ENCODE results near the gene CYTH2.

Gene CYTH2

DNA sequence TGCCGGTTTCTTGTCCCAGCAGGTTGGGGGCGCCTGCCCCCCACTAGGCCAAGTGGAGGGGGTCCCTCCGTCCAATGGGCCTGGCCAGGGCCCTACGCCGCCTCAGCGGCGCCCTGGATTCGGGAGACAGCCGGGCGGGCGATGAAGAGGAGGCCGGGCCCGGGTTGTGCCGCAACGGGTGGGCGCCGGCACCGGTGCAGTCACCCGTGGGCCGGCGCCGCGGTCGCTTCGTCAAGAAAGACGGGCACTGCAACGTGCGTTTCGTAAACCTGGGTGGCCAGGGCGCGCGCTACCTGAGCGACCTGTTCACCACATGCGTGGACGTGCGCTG is 7.6 kb upstream of the CYTH2 start:
- Histone ChIP-seq H3K27me3 (ENCODE audit: insufficient read depth, low read length, poor library complexity) (no peaks in the 10 kb centered on the region), H4K5ac (ENCODE audit: low read length) (no peak overlapping the region), H3K18ac (ENCODE audit: low read length) (no peak overlapping the region), H3K9ac (ENCODE audit: low read length) (no peak overlapping the region), H3K4ac (ENCODE audit: low read depth, low read length) (no peak overlapping the region), H3K36me3 (ENCODE audit: control insufficient read depth, insufficient read depth, low read length) (no peaks in the 10 kb centered on the region), H3K23ac (ENCODE audit: low read length) (no peak overlapping the region), H3K56ac (ENCODE audit: low read length) (no peak overlapping the region), H4K8ac (ENCODE audit: low read depth, low read length) (no peak overlapping the region), H2BK5ac (ENCODE audit: low read length) (no peak overlapping the region), H3K79me1 (ENCODE audit: low read length) (no peaks in the 10 kb centered on the region), H2BK120ac (ENCODE audit: low read depth, low read length) (no peak overlapping the region), H3K4me1 (ENCODE audit: control insufficient read depth, low read depth, low read length) (no peaks in the 10 kb centered on the region), H2AK5ac (ENCODE audit: low read length) (no peak overlapping the region), H3K79me2 (ENCODE audit: control insufficient read depth, insufficient read depth, low read length) (no peaks in the 10 kb centered on the region), H3K27ac (ENCODE audit: low read depth, low read length) (no peak overlapping the region), H2BK15ac (replicated peaks; ENCODE audit: low read depth) (no peak overlapping the region), H3K4me2 (ENCODE audit: low read length) (no peak overlapping the region), H3K4me3 (ENCODE audit: low read length) (no peak overlapping the region)
- WGBS (ENCODE audit: extremely low coverage, insufficient coverage, low lambda C conversion rate), result no CpG with 5 or more reads among the region's 36 CpGs
- no peak for DNase-seq

DNA sequence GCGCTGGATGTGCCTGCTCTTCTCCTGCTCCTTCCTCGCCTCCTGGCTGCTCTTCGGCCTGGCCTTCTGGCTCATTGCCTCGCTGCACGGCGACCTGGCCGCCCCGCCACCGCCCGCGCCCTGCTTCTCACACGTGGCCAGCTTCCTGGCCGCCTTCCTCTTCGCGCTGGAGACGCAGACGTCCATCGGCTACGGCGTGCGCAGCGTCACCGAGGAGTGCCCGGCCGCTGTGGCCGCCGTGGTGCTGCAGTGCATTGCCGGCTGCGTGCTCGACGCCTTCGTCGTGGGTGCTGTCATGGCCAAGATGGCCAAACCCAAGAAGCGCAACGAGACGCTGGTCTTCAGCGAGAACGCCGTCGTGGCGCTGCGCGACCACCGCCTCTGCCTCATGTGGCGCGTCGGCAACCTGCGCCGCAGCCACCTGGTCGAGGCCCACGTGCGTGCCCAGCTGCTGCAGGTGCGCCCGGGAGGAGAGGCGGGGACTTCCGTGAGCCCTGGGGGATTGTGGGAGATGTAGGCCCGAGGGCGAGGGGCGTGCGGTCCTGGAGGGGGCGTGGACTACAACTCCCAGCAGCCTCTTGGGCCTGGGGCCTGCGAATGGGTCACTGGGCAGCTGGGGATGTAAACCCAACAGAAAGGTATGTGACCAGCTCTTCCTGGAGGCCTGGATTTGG is 7.0 kb upstream of the CYTH2 start:
- H4K5ac ChIP-seq (ENCODE audit: low read length), result no peak overlapping the region
- H3K79me2 ChIP-seq (ENCODE audit: control insufficient read depth, insufficient read depth, low read length), result no peaks in the 10 kb centered on the region
- no peak overlapping the region for H3K18ac ChIP-seq (ENCODE audit: low read length)
- H2BK5ac ChIP-seq (ENCODE audit: low read length), result no peak overlapping the region
- no peak overlapping the region for H3K4me3 ChIP-seq (ENCODE audit: low read length)
- H3K4me1 ChIP-seq (ENCODE audit: control insufficient read depth, low read depth, low read length), result no peaks in the 10 kb centered on the region
- H3K79me1 ChIP-seq (ENCODE audit: low read length), result no peaks in the 10 kb centered on the region
- no peaks in the 10 kb centered on the region for H3K27me3 ChIP-seq (ENCODE audit: insufficient read depth, low read length, poor library complexity)
- H4K8ac ChIP-seq (ENCODE audit: low read depth, low read length), result no peak overlapping the region
- no peak overlapping the region for H2BK15ac ChIP-seq (replicated peaks; ENCODE audit: low read depth)
- no peak overlapping the region for H2BK120ac ChIP-seq (ENCODE audit: low read depth, low read length)
- H3K27ac ChIP-seq (ENCODE audit: low read depth, low read length), result no peak overlapping the region
- peak; percentile 89 for DNase-seq
- no CpG with 5 or more reads among the region's 62 CpGs for WGBS (ENCODE audit: extremely low coverage, insufficient coverage, low lambda C conversion rate)
- no peak overlapping the region for H3K9ac ChIP-seq (ENCODE audit: low read length)
- no peak overlapping the region for H3K56ac ChIP-seq (ENCODE audit: low read length)
- H2AK5ac ChIP-seq (ENCODE audit: low read length), result no peak overlapping the region
- no peak overlapping the region for H3K4me2 ChIP-seq (ENCODE audit: low read length)
- H3K23ac ChIP-seq (ENCODE audit: low read length), result no peak overlapping the region
- no peak overlapping the region for H3K4ac ChIP-seq (ENCODE audit: low read depth, low read length)
- H3K36me3 ChIP-seq (ENCODE audit: control insufficient read depth, insufficient read depth, low read length), result no peaks in the 10 kb centered on the region

- H2BK5ac ChIP-seq (ENCODE audit: low read length), result no peak overlapping the region
Observed at GRCh38 chr19:48465215-48465614, 4.0 kb upstream of the CYTH2 start.

DNA sequence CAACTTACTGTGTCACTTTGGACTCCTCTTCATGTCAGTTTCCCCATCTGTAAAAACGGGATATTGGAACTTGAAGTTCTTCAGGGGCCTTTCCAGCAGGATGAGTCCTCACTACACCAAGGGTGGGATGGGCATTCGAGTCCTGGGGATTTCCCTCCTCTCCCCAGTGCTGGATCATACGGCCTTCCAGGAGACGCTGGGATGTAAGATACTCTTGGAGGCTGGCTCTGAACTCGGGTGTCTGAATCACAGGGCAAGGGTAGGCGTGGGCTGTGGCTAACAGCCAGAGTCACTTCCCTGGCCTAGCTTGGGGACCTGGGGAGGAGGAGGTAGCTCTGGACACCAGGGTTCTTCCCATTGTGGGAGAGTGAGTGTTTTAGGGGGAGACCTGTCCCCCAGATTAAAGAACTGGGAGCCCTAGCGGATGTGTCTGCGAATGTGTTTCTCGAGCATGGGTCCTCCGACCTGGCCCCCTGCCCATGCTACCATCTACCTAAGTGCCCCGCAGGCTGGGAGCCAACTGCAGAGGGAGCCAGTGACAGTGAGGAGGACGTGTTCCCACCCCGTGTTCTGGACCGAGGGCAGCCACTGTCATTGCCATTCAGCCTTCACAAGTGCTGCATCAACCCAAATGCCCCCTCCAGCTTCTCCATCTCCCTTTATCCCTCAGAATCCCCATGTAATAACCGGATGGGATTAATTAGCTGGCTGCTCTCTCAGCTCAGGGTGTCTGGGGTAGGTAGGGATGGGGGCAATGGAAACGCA is 2.4 kb upstream of the CYTH2 start:
- H3K36me3 ChIP-seq (ENCODE audit: control insufficient read depth, insufficient read depth, low read length), result peaks cover 2% of the 10 kb centered on the region
- no peak overlapping the region for H4K5ac ChIP-seq (ENCODE audit: low read length)
- H3K79me2 ChIP-seq (ENCODE audit: control insufficient read depth, insufficient read depth, low read length), result peaks cover 8% of the 10 kb centered on the region
- H3K9ac ChIP-seq (ENCODE audit: low read length), result no peak overlapping the region
- no peaks in the 10 kb centered on the region for H3K27me3 ChIP-seq (ENCODE audit: insufficient read depth, low read length, poor library complexity)
- peaks cover 12% of the 10 kb centered on the region for H3K79me1 ChIP-seq (ENCODE audit: low read length)
- H3K27ac ChIP-seq (ENCODE audit: low read depth, low read length), result no peak overlapping the region
- H4K8ac ChIP-seq (ENCODE audit: low read depth, low read length), result no peak overlapping the region
- H2BK5ac ChIP-seq (ENCODE audit: low read length), result no peak overlapping the region
- no peak overlapping the region for H2BK15ac ChIP-seq (replicated peaks; ENCODE audit: low read depth)
- no peak overlapping the region for H2BK120ac ChIP-seq (ENCODE audit: low read depth, low read length)
- no peak overlapping the region for H3K18ac ChIP-seq (ENCODE audit: low read length)
- H2AK5ac ChIP-seq (ENCODE audit: low read length), result no peak overlapping the region
- H3K23ac ChIP-seq (ENCODE audit: low read length), result no peak overlapping the region
- WGBS (ENCODE audit: extremely low coverage, insufficient coverage, low lambda C conversion rate), result no CpG with 5 or more reads among the region's 16 CpGs
- DNase-seq, result no peak
- no peak overlapping the region for H3K4me3 ChIP-seq (ENCODE audit: low read length)
- no peak overlapping the region for H3K4me2 ChIP-seq (ENCODE audit: low read length)
- no peak overlapping the region for H3K56ac ChIP-seq (ENCODE audit: low read length)
- H3K4me1 ChIP-seq (ENCODE audit: control insufficient read depth, low read depth, low read length), result no peaks in the 10 kb centered on the region
- H3K4ac ChIP-seq (ENCODE audit: low read depth, low read length), result no peak overlapping the region

More at GRCh38 chr19:48465215-48465614, 4.0 kb upstream of the CYTH2 start:
- Histone ChIP-seq H3K9ac (ENCODE audit: low read length) (no peak overlapping the region), H4K8ac (ENCODE audit: low read depth, low read length) (no peak overlapping the region), H3K4me3 (ENCODE audit: low read length) (no peak overlapping the region), H2BK120ac (ENCODE audit: low read depth, low read length) (no peak overlapping the region), H3K18ac (ENCODE audit: low read length) (no peak overlapping the region), H3K36me3 (ENCODE audit: control insufficient read depth, insufficient read depth, low read length) (no peaks in the 10 kb centered on the region), H3K79me2 (ENCODE audit: control insufficient read depth, insufficient read depth, low read length) (peaks cover 5% of the 10 kb centered on the region), H3K56ac (ENCODE audit: low read length) (no peak overlapping the region), H3K4me1 (ENCODE audit: control insufficient read depth, low read depth, low read length) (no peaks in the 10 kb centered on the region), H3K27ac (ENCODE audit: low read depth, low read length) (no peak overlapping the region), H3K27me3 (ENCODE audit: insufficient read depth, low read length, poor library complexity) (no peaks in the 10 kb centered on the region), H3K4me2 (ENCODE audit: low read length) (no peak overlapping the region), H3K4ac (ENCODE audit: low read depth, low read length) (no peak overlapping the region), H2BK15ac (replicated peaks; ENCODE audit: low read depth) (no peak overlapping the region), H4K5ac (ENCODE audit: low read length) (no peak overlapping the region), H2AK5ac (ENCODE audit: low read length) (no peak overlapping the region), H3K23ac (ENCODE audit: low read length) (no peak overlapping the region), H3K79me1 (ENCODE audit: low read length) (peaks cover 4% of the 10 kb centered on the region)
- no peak for DNase-seq
- WGBS (ENCODE audit: extremely low coverage, insufficient coverage, low lambda C conversion rate), result no CpG with 5 or more reads among the region's 1 CpG

- no CpG with 5 or more reads among the region's 36 CpGs for WGBS (ENCODE audit: extremely low coverage, insufficient coverage, low lambda C conversion rate)
- H3K79me2 ChIP-seq (ENCODE audit: control insufficient read depth, insufficient read depth, low read length), result peaks cover 8% of the 10 kb centered on the region
- H3K4me2 ChIP-seq (ENCODE audit: low read length), result peak overlapping the region; percentile 9
- no peak overlapping the region for H2BK15ac ChIP-seq (replicated peaks; ENCODE audit: low read depth)
- no peak overlapping the region for H3K18ac ChIP-seq (ENCODE audit: low read length)
- DNase-seq, result peak; percentile 100
- H4K5ac ChIP-seq (ENCODE audit: low read length), result no peak overlapping the region
- no peak overlapping the region for H3K4ac ChIP-seq (ENCODE audit: low read depth, low read length)
- H2AK5ac ChIP-seq (ENCODE audit: low read length), result no peak overlapping the region
- H3K56ac ChIP-seq (ENCODE audit: low read length), result peak overlapping the region; percentile 80
- H3K27ac ChIP-seq (ENCODE audit: low read depth, low read length), result no peak overlapping the region
- peak overlapping the region; percentile 60 for H3K9ac ChIP-seq (ENCODE audit: low read length)
- no peak overlapping the region for H2BK5ac ChIP-seq (ENCODE audit: low read length)
- no peak overlapping the region for H3K23ac ChIP-seq (ENCODE audit: low read length)
- H4K8ac ChIP-seq (ENCODE audit: low read depth, low read length), result no peak overlapping the region
- no peaks in the 10 kb centered on the region for H3K4me1 ChIP-seq (ENCODE audit: control insufficient read depth, low read depth, low read length)
- H3K4me3 ChIP-seq (ENCODE audit: low read length), result no peak overlapping the region
- H2BK120ac ChIP-seq (ENCODE audit: low read depth, low read length), result no peak overlapping the region
- H3K36me3 ChIP-seq (ENCODE audit: control insufficient read depth, insufficient read depth, low read length), result peaks cover 13% of the 10 kb centered on the region
- peaks cover 20% of the 10 kb centered on the region for H3K79me1 ChIP-seq (ENCODE audit: low read length)
- no peaks in the 10 kb centered on the region for H3K27me3 ChIP-seq (ENCODE audit: insufficient read depth, low read length, poor library complexity)
Observed at GRCh38 chr19:48468772-48469288, 339 bp upstream of the CYTH2 start.
